Stimulated activated CD4-positive, alpha-beta T cell treated with anti-CD3 and anti-CD28 coated beads, Interleukin-12 subunit alpha, Interleukin-12 subunit beta, amount 100 ng/mL, for 48 hours (primary cell): Measurements from ENCODE around the gene ALDH3A1.

ENCODE experiments used
- DNase-seq, 3 donors: peaks; one replicate each; pipeline ENCODE4 v3.0.0-alpha.2; 2020; ENCODE audit warnings: low read depth in 2 of 3, low spot score in 1 of 3

The ALDH3A1 gene

DNA sequence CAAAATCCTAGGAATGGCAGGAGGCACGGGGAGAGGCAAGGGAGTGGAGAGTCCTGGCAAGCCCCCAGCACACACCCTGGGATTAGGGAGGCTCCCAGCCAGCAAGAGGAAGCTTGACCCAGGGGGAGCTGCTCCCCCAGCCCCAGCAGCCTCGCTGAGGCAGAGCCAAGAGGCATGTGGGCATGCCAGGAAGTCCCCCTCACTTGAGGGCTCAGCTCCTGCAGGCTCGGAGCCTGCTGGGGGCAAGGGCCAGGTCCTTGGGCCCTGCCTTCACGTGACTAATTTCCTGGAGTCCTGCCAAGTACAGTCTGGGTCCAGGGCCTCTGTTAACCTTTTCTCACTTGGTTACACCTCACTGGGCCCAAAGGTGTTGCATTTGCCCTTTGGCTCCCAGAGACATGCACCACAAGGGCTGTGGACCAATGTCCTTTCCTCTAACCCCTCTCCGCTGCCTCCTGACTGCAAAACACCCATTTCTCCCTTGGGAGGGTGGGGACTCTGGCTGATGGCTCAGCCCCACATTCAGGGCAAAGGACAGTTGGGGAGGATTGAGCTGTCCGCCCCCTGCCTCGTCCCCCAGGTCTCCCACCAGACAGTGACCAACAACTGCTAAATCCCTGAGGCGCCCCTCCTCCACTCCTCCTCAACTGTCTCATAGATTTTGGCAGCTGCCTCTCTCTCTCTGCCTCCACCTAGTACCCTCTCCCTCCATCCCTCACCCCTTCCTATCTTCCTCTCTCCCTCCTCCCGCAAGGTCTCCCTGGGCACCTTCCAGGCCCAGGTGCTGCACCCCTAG lies 27.3 kb downstream of the ALDH3A1 start:
- no peak for DNase-seq

DNA sequence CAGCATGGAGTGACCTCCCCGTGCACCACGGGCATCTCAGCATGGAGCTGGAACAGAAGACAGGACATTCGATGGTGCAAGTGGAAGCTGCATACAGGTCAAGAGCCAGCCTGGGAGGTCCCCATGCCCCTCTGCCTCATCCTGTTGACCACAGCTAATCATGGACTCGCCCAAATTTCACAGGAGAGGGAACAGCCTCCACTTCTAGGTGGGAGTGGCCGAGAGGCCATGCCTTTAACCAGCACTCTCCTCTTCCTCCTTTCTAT lies 28.0 kb downstream of the ALDH3A1 start:
- no peak for DNase-seq

DNA sequence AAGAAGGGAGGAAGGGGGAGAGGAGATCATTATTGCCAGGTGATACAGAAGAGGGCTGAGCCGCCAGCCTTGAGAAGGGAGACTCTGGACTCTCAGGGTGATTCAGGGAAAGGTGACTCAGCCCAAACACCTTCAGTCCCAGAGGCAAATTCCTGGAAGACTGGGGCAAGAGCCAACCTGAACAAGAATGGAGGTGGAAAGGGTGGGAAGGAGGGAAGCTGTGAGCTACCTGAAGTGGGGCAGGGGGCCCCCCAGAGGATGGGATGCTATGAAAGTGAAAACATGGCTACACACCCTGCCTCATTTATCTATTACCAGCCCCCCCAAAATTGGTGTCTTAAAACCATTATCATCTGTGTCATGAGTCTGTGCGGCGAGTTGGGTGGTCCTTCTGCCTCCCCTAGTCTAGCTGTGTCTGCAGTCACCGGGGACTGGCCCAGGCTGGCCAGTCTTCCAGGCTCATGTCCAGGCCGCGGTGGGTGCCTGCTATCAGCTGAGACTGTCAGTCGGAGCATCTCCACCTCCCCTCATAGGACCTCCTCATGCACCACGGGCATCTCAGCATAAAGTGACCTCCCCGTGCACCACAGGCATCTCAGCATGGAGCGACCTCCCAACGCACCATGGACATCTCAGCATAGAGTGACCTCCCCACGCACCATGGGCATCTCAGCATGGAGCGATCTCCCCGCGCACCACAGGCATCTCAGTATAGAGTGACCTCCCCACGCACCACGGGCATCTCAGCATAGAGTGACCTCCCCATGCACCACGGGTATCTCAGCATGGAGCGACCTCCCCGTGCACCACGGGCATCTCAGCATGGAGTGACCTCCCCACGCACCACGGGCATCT lies 28.5 kb downstream of the ALDH3A1 start:
- no peak for DNase-seq

DNA sequence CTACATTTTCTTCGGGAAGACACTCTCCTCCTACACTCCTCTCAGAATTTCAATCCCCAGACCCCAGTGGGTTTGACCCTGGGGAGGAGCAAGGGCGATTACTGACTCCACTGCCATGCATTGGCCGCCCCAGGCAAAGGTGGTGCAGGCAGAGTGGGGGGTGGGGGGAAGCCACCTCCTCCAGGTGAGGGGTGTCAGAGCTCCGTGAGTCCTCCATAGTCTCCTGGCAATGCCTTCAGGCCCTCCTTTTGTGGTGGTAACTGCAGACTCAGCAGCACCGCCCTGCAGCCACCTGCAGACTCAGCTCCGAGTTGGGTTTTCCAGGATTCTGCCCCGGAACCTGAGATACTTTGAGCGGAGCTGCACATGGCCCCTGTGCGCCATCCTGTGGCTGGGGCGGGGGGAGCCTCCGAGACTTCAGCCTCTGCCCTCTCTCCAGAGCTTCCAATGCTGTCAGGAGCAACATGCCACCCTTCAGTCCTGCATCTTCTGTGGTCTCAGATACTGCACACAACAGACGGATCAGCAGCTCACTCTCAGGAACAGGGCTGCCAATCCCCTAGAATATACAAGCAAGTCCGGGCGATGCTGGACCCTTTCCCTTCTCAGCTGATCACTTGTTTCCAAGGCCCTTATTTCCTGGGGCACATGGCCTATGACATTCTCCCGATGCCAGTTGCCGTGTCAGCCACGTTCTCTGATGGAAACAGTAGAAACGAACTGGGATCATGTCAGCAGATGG lies 29.3 kb downstream of the ALDH3A1 start:
- DNase-seq: no peak

DNA sequence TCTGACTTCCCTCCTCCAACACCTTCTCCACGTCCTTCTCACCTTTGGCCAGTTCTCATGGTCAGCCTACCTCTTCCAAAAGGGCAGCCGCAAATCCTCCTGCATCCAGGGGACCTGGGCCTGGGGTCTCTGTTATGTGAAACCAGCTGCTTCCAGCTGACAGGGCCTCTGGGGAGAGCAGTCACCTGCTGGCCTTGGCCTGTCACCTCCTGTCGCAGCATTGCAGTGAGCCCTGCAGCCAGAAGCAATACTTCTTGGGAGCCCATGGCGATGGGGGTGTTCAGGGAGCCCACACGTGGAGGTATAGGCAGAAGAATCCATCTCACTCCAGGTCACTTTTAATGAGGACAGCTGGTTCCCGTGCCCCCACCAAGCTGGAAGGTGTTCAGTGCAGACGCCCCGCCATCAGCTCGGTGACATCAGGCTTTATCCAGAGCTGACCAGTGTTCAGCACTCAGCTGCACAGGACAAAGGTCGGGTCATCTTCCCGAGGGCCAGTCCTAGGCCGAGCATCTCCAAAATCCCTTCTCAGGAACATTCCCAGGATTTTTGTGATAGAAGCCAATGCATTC lies 30.0 kb downstream of the ALDH3A1 start:
- DNase-seq: no peak

DNA sequence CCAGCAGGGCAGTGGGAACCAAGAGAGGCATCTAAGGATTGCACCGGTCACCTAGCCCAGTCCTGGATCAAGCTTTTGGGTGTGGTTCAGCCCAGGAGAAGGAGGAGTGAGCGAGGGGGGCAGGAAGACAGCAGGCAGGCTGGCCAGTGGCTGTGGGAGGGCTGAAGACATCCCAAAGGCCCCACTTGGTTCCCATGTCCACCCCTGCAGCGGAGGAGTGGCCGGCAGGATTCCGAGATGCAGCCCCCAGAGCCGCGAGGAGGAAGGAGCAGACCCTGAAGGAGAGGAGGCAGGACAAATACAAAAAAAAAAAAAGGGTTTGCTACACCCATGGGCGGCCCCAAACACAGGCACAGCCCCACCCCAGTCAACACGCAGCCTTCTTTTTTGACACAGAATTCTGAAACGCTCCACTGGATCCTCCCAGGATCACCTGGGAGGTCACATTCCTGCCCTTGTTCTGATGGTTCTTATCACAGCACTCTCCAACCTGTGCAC lies 30.6 kb downstream of the ALDH3A1 start:
- DNase-seq: no peak

DNA sequence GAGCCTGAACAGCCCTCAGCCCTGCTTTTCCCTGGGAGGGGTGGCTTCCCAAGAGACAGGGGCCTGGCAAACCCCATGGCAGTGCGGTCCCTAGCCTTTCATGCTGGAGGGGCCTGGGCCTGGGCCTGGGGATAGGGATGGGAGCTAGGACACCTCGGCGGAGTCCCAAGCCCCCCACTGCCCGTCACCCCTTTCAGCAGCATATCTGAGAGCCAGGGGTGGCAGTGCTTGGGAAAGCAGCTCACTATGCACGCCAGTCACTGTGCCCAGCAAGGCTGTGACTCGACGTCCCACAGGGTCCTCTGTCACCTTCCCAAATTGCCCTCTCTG lies 31.1 kb downstream of the ALDH3A1 start:
- no peak for DNase-seq

DNA sequence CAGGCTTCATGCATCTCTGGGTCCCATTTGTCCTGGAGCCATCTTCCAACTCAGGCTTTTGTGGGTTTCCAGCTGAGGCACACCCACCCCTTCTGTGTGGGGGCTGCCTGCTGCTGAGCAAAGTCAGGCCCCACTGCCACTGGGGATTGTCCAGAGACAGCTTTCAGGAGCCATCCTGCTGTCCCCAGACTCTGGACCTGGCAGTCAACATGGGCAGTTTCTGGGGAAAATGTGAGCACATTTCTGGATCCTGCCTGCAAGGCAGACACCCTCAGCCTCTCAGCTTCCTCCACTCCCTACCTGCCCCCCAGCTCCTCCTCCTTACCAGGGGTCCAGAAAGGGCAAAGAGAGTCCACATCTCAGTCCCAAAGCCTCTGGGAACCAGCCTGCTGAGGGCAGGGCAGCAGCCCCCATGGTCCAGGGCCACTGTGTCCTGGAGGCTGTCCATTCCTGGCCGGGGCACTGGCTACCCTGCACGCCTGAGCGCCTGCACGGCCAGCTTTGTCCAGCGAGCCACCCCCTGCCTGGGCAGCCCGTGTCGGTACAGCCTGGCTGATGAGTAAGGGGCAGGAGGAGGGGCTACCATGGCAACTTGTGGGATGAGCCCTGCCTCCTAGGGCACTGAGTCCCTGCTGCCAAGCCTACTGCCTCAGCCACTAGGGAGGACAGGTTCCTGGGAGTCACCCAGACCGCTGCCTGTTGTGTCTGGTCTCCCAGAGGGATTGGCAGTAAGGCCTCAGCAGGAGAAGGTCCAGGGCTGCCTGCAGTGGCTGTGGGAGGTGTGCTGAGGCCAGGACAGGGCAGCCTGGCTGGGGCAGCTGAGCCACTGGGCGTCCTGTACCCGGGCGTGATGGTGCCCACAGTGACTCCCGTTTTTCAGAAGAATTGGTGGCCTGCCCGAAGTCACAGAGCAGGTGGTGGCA lies 31.7 kb downstream of the ALDH3A1 start, which contains the start of gene SLC47A2:
TSS of gene SLC47A2 (minus strand) at position 477 of the 923 bp plus-strand sequence. CDS start at position 448, 29 bp downstream.
- DNase-seq: no peak

DNA sequence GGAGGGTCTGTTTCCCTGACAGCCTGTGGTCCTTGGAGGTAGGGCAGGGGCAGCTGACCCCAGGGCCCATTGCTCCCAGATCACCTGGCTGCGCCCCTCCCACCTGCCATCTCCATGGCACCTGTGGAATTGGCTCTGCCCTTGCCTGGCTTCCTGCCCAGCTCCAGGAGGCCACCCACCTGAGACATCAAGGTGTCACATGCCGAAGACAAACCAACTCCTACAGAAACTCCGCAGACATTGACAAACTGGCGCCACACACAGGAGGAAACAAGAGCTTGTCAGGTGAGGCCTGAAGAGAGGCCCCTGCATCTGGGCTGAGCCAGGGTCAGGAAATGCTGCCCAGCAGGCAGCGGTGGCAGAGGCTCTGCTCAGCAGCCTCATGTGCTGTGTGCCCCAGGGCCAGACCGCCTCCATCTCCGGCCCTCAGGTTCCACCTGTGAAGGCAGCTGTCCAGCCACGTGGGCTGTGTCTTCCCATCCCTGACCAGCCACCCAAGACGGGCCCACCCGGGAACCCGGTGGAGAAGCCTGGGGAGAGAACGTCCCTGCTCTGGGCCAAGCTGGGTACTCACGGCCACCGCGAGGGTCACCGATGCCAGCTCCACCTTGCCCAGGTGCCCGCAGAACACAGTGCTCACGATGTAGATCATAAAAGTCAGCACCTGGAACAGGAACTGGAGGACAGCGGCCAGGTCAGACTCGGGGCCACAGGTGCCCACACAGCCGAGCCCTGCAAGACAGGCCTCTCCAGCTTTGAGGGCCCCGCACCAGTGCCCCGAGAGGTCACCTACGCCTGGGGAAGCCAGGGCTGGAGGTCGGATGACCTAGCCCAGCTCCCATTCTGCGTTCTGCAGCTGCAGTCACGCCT lies 33.3 kb downstream of the ALDH3A1 start:
- no peak for DNase-seq

DNA sequence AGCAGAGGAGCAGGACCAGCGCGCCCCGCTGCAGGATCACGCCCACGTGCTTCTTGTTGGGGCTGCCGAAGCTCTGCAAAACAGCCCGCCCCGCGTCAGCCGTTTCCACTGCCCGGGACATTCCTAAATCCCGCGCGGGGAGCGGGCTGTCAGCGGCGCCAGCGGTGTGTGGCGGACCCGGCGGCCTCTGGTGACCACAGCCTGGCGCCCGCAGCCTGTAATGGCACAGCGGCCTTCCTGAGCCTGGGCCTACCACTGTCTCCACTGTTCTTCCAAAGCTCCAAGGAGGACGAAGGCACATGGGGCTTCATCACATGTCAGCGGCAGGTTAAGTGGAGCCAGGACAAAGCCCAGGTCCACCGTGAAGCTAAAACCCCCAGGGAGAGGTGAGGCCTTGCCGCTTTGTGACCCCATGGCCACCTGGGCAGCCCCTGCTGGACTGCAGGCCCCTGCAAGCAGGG lies 34.2 kb downstream of the ALDH3A1 start:
- no peak for DNase-seq

DNA sequence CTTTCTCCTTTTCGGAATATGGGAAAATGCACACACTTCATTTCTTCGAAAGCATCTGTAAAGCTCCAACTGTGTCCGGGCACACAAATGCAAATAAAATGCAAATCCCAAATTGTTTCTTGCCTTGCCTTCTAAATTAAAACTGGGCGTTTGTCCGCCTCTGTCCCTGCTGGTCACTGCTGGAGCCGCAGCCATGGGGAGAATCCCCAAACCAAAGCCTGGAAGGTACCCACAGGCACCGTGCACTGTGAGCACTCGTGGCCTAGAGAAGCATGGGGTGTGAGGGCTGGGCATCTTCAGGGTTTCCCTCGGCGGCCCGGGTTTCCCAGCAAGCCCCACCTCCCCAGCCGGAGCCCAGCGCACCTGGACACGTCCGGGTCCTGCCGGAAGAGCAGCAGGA lies 34.6 kb downstream of the ALDH3A1 start:
- DNase-seq: no peak

DNA sequence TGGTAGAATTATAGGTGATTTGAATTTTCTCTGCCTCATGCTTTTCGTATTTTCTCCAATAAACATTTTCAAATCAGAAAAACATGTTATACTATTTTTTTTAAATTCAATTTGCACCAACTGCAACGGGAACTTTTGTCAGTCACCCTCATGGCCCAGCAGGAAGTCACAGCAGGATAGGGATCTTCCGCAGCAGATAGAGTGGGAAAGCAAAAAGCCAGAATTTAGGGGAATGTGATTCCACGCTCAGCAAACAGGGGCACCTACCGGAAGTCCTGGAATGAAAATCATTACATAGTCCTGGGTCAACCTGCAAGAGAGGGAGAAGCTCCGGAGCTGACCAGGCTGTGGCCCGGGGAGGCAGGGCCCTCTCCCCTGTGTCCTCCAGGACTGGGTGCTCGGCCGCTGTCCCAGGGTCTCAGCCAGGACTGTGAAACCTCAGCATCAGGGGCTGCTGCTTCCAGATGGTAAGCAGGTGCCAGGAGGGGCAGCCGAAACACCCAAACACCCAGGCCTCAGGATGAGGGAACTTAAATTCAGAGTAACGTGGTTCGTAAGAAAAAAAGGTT lies 35.6 kb downstream of the ALDH3A1 start:
- DNase-seq: no peak

DNA sequence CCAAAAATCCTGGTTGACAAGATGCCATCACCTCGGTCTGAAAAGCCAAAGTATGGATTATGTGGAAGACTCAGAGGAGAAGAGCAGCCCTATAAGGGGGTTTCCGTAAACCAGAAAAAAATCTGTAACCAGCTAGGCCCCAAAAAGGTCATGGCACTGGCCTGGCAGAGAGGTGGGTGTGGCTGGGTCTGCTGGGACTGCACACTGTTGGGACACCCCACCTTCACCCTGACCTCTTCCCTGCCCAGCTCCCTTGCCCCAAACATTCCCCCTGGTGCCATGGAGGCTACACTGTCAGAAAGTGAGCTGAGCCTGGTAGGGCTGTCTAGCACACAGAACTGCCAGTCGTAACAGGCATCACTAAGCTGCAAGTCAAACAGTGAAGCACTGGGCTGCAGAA lies 38.3 kb downstream of the ALDH3A1 start:
- DNase-seq: no peak

DNA sequence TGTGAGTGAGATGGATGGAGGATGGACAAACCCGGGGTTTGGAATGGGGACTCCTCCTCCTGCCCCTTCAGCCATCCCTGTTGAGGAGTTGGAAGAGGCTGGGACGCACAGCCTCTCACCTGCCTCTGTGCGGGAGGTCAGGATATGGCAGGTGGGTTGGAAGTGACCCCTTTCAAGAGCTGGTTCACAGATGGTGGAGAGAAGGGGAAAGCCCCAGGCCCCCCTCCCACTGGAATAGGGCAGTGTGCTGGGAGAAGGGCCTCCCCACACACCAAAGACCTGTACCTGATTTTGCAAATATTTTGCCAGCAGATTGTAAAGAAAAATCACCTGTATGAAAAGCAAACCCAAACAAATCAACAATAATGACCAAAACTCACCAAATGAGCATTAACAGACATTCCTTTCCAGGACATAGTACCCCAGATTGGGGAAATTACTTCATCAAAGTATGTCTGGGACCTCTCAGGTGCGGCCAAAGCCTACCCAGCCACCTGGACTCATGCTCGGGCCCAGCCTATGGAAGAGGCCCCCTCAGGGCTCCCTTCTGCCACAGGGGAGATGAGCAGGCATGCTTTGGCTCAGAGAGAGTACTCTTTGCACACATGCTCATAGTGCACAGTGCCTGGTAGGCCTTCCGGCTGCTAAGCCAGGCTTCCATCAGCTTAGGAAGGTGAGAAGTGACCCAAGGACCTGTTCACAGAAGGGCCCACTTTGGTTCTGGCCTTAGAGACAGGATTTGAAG lies 39.5 kb downstream of the ALDH3A1 start:
- no peak for DNase-seq

DNA sequence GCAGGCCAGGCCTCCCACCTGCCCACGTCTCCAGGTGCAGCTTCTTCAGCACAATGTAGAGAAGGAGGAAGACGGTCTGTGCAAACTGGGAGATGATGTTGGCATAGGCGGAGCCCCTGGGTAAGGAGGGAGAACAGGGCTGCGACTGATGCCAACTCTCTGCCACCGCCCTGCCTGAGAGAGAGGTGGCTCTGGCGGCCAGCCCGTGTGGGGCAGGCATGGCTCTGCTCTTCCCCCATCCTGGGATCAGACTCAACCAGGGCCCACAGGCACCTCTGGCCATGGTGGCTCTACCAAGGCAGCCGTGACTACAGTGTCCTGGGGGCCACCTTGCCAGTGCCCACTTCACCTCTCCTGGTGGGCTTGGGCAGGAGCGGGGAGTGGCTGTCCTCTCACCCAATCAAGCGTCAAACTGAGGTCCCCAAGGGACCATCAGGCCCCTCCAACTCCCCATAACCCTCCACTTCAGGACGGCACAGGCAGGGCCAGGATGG lies 40.3 kb downstream of the ALDH3A1 start:
- no peak for DNase-seq

DNA sequence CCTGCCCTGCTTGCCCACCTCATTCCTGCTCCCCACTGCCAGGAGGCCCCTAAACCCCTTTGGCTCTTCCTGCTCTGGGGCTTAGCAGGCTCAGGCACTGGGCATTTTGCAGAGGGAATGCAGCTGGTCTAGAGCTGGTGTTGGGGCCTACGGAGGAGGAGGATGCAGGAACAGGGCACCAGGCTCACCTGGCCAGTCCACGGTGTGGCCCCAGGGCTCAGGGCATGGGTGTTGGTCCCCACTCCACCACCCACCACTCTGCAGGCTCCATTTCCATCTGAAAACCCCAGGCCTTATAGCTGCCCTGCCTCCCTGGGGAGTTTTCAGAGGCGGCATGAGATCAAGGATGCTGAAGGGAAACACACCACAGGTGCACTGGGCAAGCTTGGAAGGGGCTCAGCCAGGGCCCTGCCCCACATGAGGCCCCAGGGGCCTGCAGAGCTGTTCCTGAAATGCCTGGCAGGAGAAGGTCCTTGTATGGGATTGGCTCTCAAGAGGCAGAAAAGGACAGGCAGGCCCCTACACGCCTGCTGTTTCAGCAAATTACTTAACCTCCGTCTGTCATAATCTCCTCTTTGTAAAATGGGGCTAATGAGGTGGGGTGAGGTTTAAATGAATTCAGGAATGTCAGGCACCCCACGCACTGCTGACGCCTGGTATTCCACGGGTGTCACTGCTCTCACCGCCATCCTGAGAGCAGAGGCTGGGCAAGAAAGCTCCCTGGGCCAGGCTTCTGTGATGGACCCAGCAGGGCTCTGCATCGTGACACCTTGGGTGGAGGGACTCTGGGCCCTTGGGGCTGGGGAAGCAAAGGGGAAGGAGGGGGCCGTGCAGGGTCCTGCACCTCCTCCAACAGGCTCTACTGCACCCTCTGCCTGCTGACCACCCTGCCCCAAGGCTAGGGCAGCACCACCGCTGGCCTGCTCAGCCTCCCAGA lies 41.0 kb downstream of the ALDH3A1 start:
- no peak for DNase-seq
